ENCODE results near the gene CIB1.

CIB1 gene

DNA sequence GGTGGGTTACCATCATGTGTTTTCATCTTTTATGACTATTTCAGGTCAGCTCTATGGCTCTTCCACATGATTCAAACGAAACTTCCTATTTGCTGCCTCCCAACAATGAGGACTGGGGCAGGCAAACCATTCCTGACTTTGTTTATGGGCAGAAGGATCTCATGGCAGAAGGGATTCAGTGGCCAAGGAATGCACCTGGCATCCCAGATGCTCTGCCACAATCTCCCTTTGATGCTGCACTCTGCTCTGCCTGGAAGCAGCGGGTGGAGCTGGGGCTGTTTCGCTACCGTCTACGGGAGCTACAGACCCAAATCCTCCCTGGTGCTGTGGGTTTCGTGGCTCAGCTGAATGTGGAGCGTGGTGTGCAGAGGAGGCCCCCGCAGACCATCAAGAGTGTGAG, 7.1 kb upstream of the CIB1 start:
- no peak for DNase-seq (ENCODE audit: low read depth)

DNA sequence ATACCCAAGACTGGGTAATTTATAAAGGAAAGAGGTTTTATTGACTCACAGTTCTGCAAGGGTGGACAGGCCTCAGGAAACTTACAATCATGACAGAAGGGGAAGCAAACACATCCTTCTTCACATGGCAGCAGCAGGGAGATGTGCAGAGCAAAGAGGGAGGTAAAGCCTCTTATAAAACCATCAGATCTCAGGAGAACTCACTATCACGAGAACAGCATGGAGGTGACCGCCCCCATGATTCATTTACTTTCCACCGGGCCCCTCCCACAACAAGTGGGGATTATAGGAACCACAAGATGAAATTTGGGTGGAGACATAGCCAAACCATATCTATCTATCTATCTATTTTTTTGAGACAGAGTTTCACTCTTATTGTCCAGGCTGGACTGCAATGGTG, 5.6 kb upstream of the CIB1 start:
- DNase-seq (ENCODE audit: low read depth) = no peak

- DNase-seq (ENCODE audit: low read depth) = no peak
Observed at GRCh38 chr15:90234096-90234988, 601 bp upstream of the CIB1 start, which contains the start of gene GDPGP1. Gene GDPGP1 (plus strand): TSS chr15:90234209. CDS start chr15:90240909, 6,700 bp downstream.

GRCh38 chr15:90232941-90233386, 777 bp downstream of the CIB1 start:
- DNase-seq (ENCODE audit: low read depth) = peak; percentile 43

DNA sequence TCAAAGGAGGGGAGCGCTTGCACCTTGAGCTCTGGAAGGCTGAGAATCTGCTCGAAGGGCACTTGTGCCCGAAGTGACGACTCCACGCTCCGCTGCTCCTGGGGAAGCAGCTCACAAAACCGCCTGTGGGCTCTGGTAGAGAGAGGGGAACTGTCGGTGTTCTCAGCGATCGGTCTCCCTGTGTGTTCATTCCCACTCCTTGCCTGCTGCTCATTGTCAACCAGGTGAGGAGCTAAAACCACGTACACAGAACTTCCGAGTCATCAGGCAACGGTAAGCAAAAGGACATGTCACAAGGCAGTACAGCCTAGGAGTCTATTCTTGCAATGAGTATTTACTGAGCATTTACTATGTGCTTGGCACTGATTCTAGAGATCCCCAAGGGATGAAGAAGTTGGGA, 1.5 kb downstream of the CIB1 start:
- DNase-seq (ENCODE audit: low read depth) = no peak

DNA sequence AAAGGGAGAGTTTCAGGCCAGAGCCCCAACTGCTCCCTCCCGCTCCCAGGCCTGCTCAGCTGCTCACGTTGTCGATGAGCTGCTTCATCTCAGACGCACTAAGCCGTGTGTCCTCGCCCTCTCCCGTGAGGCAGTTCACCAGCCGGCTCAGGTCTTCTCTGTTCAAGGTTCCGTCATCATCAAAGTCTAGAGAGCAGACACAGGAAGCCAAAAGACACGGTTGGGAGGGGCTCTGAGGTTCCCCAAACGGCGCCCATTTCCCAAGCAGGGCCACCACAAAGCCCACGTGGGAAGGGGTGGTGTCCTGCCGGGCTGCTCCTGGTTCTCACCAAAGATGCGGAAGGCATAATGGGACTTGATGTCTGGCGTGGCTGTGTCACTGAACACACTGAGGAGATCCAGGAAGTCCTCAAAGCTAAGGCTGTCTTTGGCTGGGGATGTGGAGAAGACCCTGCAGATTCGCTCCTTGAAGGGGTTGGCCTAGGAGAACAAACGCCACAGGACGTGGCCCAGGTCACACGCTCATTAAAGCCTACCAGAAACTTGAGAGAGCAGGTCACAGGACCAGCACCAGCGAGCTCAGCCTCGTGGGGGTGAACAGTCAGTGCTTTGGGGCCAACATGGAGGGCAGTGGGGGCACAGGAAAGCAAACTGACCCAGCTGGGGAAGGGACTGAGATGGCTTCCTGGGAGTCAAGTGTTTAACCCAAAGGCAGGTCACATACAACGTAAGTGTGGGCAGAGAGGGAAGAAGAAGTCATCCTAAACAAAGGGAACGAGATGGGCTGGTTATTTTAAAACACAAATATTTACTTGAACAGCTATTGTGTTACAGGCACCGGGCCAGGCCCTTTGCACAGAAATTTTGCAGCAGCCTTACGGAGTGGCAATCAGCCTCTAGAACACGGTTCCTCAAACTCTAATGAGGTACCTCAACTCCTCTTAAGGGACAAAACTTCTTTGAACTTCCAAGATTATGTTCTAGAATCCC, 2.4 kb downstream of the CIB1 start:
- DNase-seq (ENCODE audit: low read depth) = peak; percentile 55

DNA sequence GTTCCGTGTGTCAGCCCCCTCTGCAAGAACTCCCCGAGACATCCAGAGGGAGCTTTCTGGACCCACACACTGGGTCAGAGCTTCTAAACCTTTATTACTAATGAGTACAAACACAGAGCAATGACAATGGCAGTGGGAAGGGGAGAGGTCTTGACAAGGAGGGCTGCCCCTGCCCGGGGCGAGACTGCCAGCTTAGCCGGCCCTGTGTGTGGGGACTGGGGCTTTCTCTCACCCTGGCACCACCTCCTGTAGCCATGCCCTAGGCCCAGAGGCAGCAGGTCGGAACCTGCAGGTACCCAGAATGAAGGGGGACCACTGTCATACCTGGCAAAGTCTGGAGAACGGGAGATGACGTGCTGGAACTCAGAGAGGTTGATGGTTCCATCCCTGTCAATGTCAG, 3.1 kb downstream of the CIB1 start:
- DNase-seq (ENCODE audit: low read depth) = no peak

- DNase-seq (ENCODE audit: low read depth) = no peak
Observed at GRCh38 chr15:90230071-90230494, 3.7 kb downstream of the CIB1 start.

- DNase-seq (ENCODE audit: low read depth) = no peak
Observed at GRCh38 chr15:90228960-90229359, 4.8 kb downstream of the CIB1 start.

DNA sequence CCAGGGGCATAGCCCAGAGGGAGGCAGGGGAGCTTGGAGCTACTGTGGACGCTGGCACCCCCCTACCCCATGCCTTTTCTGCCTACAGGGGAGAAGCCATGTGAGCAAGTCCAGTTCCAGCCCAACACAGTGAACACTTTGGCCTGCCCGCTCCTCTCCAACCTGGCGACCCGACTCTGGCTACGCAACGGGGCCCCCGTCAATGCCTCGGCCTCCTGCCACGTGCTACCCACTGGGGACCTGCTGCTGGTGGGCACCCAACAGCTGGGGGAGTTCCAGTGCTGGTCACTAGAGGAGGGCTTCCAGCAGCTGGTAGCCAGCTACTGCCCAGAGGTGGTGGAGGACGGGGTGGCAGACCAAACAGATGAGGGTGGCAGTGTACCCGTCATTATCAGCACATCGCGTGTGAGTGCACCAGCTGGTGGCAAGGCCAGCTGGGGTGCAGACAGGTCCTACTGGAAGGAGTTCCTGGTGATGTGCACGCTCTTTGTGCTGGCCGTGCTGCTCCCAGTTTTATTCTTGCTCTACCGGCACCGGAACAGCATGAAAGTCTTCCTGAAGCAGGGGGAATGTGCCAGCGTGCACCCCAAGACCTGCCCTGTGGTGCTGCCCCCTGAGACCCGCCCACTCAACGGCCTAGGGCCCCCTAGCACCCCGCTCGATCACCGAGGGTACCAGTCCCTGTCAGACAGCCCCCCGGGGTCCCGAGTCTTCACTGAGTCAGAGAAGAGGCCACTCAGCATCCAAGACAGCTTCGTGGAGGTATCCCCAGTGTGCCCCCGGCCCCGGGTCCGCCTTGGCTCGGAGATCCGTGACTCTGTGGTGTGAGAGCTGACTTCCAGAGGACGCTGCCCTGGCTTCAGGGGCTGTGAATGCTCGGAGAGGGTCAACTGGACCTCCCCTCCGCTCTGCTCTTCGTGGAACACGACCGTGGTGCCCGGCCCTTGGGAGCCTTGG, 5.6 kb downstream of the CIB1 start:
- DNase-seq (ENCODE audit: low read depth) = no peak

- DNase-seq (ENCODE audit: low read depth) = no peak
Observed at GRCh38 chr15:90227336-90227735, 6.4 kb downstream of the CIB1 start.

DNA sequence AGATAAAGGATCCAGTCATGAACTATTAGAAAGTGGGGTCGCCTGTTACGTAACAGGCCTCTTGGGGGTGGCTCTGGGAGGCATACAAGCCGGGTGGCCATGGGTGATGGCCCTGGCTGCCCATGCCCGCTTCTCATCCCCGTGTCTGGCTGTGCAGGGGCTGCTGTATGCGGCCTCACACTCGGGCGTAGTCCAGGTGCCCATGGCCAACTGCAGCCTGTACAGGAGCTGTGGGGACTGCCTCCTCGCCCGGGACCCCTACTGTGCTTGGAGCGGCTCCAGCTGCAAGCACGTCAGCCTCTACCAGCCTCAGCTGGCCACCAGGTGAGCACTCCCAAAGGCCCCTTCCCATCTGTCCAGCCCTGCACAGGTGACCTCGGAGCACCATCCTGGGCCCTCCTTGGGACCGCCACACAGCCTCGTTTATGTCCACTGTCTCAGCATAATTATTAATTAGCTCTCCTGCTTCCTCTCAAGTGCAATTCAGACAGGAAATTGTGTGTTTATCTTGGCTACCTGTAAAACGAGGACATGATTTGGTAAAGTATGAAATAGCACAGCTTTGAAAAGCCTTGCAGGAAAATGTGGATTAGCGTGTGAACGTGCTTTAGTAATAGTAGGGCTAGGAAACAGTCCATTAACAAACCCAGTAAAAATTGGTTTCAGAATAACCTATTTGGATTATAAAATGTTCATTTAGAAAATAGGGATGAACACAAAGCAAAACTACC, 8.1 kb downstream of the CIB1 start:
- DNase-seq (ENCODE audit: low read depth) = no peak

- no peak for DNase-seq (ENCODE audit: low read depth)
Observed at GRCh38 chr15:90225047-90225446, 8.7 kb downstream of the CIB1 start.

GRCh38 chr15:90223441-90224165, 10.1 kb downstream of the CIB1 start:
- DNase-seq (ENCODE audit: low read depth) = no peak

GRCh38 chr15:90222547-90222946, 11.2 kb downstream of the CIB1 start:
- DNase-seq (ENCODE audit: low read depth) = no peak

DNA sequence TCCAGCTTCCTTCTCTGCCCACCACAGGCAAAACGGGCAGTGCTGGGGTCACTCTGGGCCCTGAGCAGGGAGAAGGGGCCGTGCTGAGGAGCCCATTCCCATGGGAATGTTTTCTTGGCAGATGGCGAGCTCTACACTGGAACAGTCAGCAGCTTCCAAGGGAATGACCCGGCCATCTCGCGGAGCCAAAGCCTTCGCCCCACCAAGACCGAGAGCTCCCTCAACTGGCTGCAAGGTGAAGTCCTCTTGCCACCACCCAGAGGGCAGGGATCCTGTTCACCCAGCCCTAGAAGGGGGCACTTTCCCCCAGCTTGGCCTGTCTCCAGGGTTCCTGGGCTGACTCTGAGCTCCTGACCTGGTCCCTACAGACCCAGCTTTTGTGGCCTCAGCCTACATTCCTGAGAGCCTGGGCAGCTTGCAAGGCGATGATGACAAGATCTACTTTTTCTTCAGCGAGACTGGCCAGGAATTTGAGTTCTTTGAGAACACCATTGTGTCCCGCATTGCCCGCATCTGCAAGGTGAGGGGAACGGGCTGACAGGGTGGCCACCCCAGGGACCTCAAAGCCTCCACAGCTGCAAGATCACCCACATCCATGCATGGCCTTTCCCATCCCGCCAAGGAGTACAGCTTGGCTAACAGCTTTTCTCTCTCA, 12.4 kb downstream of the CIB1 start:
- DNase-seq (ENCODE audit: low read depth) = no peak

GRCh38 chr15:90219421-90220141, 14.2 kb downstream of the CIB1 start:
- DNase-seq (ENCODE audit: low read depth) = peak; percentile 39

DNA sequence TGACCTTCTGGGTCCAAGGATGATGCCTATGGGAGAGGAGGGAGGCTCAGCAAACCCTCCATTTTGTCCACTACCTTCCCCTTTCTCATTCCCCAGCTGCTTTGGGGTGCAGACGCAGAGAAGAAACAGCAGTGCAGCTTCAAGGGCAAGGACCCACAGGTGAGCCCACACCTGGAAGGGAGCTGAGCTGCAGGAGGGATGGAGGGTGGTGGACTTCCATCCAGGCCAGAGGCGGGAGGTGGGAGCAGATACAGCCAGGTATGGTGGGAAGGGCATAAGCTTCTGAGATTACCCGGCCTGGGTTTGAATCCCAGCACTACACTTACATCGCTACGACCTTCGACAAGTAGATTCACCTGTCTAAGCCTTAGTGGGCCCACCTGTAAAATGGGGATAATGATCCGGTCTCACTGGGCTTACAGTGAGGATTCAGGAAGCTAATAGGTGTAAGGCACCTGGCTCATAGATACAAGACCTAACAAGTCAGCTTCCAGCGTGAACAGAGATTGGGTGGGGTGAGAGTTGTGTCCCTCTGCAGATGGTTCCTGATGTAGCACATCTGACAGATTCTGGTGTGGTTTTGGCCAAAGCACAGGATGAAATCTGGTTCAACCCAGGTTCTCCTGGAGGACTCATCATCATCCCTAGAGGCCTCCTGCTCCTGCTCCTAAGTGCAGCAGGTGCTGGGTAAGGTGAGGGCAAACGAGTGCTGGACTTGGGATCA, 15.9 kb downstream of the CIB1 start:
- DNase-seq (ENCODE audit: low read depth) = no peak

Data from activated T-cell treated with anti-CD3 and anti-CD28 coated beads for 24 hours (primary cell).